GM23338 (cell line): ENCODE measurements around the gene FTH1. TPM values are rescaled to one million over a fixed set of nuclear protein-coding genes. Genes with fewer than 3 reads are reported as not detected.

Experiments
- ATAC-seq: fragments of 200-7000 bp; cut with Tn5 transposase; 3 replicates; pipeline ENCODE4 v1.9.1; 2020
- DNase-seq: peaks from one replicate; pipeline ENCODE4 v3.0.0-alpha.2; 2015; ENCODE audit warnings: low spot score
- H2AFZ ChIP-seq: fragments of 200-600 bp; sonication (generic); 2 replicates; pipeline ENCODE4 v1.8.0; 2016; ENCODE audit warnings: antibody characterized with exemption, mild to moderate bottlenecking, moderate library complexity
- H3F3A ChIP-seq: fragments of 200-600 bp; sonication (generic); replicated peaks from 2 replicates; pipeline ENCODE4 v1.8.0; 2017; ENCODE audit warnings: antibody characterized with exemption, mixed run types, low read depth
- H3K27ac ChIP-seq: fragments of 200-600 bp; sonication (generic); 2 replicates; pipeline ENCODE4 v1.6.1; 2016; ENCODE audit warnings: low read depth
- H3K27me3 ChIP-seq: fragments of 200-600 bp; sonication (generic); 2 replicates; pipeline ENCODE4 v1.8.0; 2016; ENCODE audit warnings: mild to moderate bottlenecking, mixed run types, moderate library complexity; ENCODE audit not compliant: insufficient read depth
- H3K36me3 ChIP-seq: fragments of 200-600 bp; sonication (generic); 2 replicates; pipeline ENCODE4 v1.8.0; 2016; ENCODE audit warnings: mild to moderate bottlenecking; ENCODE audit not compliant: insufficient read depth
- H3K4me1 ChIP-seq: fragments of 200-600 bp; sonication (generic); 2 replicates; pipeline ENCODE4 v1.8.0; 2016; ENCODE audit warnings: mild to moderate bottlenecking, moderate library complexity; ENCODE audit not compliant: insufficient read depth
- H3K4me2 ChIP-seq: fragments of 200-600 bp; sonication (generic); 2 replicates; pipeline ENCODE4 v1.7.1; 2017; ENCODE audit warnings: mixed run types
- H3K4me3 ChIP-seq: fragments of 200-600 bp; sonication (generic); 2 replicates; pipeline ENCODE4 v1.6.1; 2016; ENCODE audit warnings: mixed run types
- H3K79me2 ChIP-seq: fragments of 200-600 bp; sonication (generic); replicated peaks from 2 replicates; pipeline ENCODE4 v1.8.0; 2017; ENCODE audit warnings: mild to moderate bottlenecking; ENCODE audit not compliant: insufficient read depth
- H3K9me2 ChIP-seq: fragments of 200-600 bp; sonication (generic); 2 replicates; pipeline ENCODE4 v1.8.0; 2017; ENCODE audit not compliant: insufficient read depth
- H4K20me1 ChIP-seq: fragments of 200-600 bp; sonication (generic); replicated peaks from 2 replicates; pipeline ENCODE4 v1.8.0; 2017; ENCODE audit warnings: mild to moderate bottlenecking; ENCODE audit not compliant: insufficient read depth
- H3K27ac Mint-ChIP-seq: 2 replicates; pipeline ENCODE4 v1.8.0; 2020; ENCODE audit warnings: inconsistent platforms, mild to moderate bottlenecking, moderate library complexity, mixed read lengths
- H3K27me3 Mint-ChIP-seq: 3 replicates; pipeline ENCODE4 v1.8.0; 2022; ENCODE audit warnings: low read depth, mild to moderate bottlenecking, moderate library complexity, mixed read lengths, inconsistent platforms; ENCODE audit not compliant: insufficient read depth, poor library complexity
- H3K36me3 Mint-ChIP-seq: 3 replicates; pipeline ENCODE4 v1.8.0; 2021; ENCODE audit warnings: low read depth, mild to moderate bottlenecking, inconsistent platforms, moderate library complexity, mixed read lengths
- H3K4me1 Mint-ChIP-seq: 3 replicates; pipeline ENCODE4 v1.8.0; 2020; ENCODE audit warnings: mild to moderate bottlenecking, inconsistent platforms, mixed read lengths
- H3K4me3 Mint-ChIP-seq: 3 replicates; pipeline ENCODE4 v1.8.0; 2021; ENCODE audit warnings: moderate library complexity, mild to moderate bottlenecking, inconsistent platforms, mixed read lengths
- H3K9me3 Mint-ChIP-seq: 3 replicates; pipeline ENCODE4 v1.8.0; 2020; ENCODE audit warnings: moderate library complexity, mild to moderate bottlenecking, inconsistent platforms, mixed read lengths
- CREB1 ChIP-seq: fragments of 250-450 bp; sonication (Bioruptor Pico); IDR thresholded peaks from 2 replicates; pipeline ENCODE4 v1.5.0; 2020; ENCODE audit warnings: low read depth, mild to moderate bottlenecking, moderate library complexity
- JUNB ChIP-seq: IDR thresholded peaks from one replicate; pipeline ENCODE4 v1.6.1; 2016; ENCODE audit warnings: antibody characterized with exemption; ENCODE audit not compliant: unreplicated experiment
- NANOG ChIP-seq: IDR thresholded peaks from 2 replicates; pipeline ENCODE4 v1.6.1; 2016; ENCODE audit warnings: antibody characterized with exemption, borderline replicate concordance
- POLR2AphosphoS5 ChIP-seq: IDR thresholded peaks from 2 replicates; pipeline ENCODE4 v1.6.1; 2016; ENCODE audit warnings: antibody characterized with exemption, low read depth
- polyA plus RNA-seq: library from polyadenylated mRNA; unstranded; fragments of >200 nt; fragmentation: Nextera tagmentation; extraction: Ambion mirVana; gene quantifications from 2 replicates; pipeline ENCODE4 v1.2.1, GENCODE V29; 2016
- total RNA-seq: library from RNA; depleted of rRNA; stranded (reverse); fragments of >200 nt; shearing (Covaris generic); gene quantifications from 2 replicates; pipeline ENCODE4 v1.2.3, GENCODE V29; 2014
- TF ChIP-seq, protein P1 (sequence below): IDR thresholded peaks from one replicate; pipeline ENCODE4 v1.6.1; 2018; ENCODE audit warnings: antibody characterized with exemption; ENCODE audit not compliant: unreplicated experiment
- TF ChIP-seq, protein P2 (sequence below), 2 experiments: fragments of 200-600 bp in 1 of 2; sonication (generic) in 1 of 2; conservative IDR thresholded peaks; 2 replicates each; pipeline versions ENCODE4 v1.5.1 to v1.6.1; 2016 to 2017; ENCODE audit warnings: antibody characterized with exemption in 2 of 2, low read depth in 2 of 2, mild to moderate bottlenecking in 2 of 2, moderate library complexity in 1 of 2
- TF ChIP-seq, protein P3 (sequence below): fragments of 250-450 bp; sonication (Bioruptor Pico); IDR thresholded peaks from 2 replicates; pipeline ENCODE4 v1.5.0; 2020; ENCODE audit warnings: mild to moderate bottlenecking, moderate library complexity

Gene FTH1
- total and polyA plus RNA-seq, 2 experiments from 2014 or later: 718 to 2,750 TPM

DNA sequence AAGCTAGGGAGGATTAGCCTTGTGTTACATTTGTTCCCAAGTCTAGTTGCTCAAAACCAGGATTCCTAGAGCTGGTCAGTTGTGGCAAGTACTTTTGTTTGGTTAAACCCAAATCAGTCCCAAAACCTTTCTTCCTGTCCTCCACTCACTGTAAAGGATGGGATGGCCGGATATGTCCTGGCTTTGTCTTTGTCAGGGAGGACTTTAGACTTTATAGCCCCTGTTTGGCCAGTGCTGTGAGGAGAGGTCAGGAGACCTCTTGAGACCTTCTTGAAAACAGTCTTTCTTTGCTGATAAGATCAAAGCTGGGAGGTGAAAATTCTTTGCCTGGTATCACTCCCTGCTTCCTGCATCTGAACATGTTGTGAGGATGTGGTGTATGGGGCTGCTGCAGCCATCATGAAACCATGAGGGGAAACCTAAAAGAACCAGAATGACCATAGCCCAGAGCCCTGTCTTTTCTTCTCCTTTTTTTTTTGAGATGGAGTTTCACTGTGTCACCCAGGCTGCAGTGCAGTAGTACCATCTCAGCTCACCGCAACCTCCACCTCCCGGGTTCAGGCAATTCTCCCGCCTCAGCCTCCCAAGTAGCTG is 43.6 kb upstream of the FTH1 start:
- no peak overlapping the region for H3K4me2 ChIP-seq
- no peak for DNase-seq
- no peaks in the 10 kb centered on the region for H3K79me2 ChIP-seq
- Mint-ChIP-seq H3K4me3 (no peak overlapping the region), H3K4me1 (no peaks in the 10 kb centered on the region), H3K27me3 (peaks cover 12% of the 10 kb centered on the region), H3K36me3 (no peaks in the 10 kb centered on the region), H3K9me3 (peaks cover 7% of the 10 kb centered on the region; the same call in 2 of the 3 replicates), H3K27ac (no peak overlapping the region)
- H3F3A ChIP-seq: no peaks in the 10 kb centered on the region
- no peak for ATAC-seq
- H3K27ac ChIP-seq: no peak overlapping the region
- H3K4me3 ChIP-seq: no peak overlapping the region
- no peaks in the 10 kb centered on the region for H3K36me3 ChIP-seq
- no peaks in the 10 kb centered on the region for H3K4me1 ChIP-seq
- TF ChIP-seq POLR2AphosphoS5 (no peak), CREB1 (CRISPR knock-in tag) (no peak), NANOG (no peak), JUNB (no peak)
- TF ChIP-seq, protein P1, sequence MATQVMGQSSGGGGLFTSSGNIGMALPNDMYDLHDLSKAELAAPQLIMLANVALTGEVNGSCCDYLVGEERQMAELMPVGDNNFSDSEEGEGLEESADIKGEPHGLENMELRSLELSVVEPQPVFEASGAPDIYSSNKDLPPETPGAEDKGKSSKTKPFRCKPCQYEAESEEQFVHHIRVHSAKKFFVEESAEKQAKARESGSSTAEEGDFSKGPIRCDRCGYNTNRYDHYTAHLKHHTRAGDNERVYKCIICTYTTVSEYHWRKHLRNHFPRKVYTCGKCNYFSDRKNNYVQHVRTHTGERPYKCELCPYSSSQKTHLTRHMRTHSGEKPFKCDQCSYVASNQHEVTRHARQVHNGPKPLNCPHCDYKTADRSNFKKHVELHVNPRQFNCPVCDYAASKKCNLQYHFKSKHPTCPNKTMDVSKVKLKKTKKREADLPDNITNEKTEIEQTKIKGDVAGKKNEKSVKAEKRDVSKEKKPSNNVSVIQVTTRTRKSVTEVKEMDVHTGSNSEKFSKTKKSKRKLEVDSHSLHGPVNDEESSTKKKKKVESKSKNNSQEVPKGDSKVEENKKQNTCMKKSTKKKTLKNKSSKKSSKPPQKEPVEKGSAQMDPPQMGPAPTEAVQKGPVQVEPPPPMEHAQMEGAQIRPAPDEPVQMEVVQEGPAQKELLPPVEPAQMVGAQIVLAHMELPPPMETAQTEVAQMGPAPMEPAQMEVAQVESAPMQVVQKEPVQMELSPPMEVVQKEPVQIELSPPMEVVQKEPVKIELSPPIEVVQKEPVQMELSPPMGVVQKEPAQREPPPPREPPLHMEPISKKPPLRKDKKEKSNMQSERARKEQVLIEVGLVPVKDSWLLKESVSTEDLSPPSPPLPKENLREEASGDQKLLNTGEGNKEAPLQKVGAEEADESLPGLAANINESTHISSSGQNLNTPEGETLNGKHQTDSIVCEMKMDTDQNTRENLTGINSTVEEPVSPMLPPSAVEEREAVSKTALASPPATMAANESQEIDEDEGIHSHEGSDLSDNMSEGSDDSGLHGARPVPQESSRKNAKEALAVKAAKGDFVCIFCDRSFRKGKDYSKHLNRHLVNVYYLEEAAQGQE: no peak
- TF ChIP-seq, protein P2, sequence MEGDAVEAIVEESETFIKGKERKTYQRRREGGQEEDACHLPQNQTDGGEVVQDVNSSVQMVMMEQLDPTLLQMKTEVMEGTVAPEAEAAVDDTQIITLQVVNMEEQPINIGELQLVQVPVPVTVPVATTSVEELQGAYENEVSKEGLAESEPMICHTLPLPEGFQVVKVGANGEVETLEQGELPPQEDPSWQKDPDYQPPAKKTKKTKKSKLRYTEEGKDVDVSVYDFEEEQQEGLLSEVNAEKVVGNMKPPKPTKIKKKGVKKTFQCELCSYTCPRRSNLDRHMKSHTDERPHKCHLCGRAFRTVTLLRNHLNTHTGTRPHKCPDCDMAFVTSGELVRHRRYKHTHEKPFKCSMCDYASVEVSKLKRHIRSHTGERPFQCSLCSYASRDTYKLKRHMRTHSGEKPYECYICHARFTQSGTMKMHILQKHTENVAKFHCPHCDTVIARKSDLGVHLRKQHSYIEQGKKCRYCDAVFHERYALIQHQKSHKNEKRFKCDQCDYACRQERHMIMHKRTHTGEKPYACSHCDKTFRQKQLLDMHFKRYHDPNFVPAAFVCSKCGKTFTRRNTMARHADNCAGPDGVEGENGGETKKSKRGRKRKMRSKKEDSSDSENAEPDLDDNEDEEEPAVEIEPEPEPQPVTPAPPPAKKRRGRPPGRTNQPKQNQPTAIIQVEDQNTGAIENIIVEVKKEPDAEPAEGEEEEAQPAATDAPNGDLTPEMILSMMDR (conservative IDR thresholded peaks at IDR 0.05; ENCODE audit: low read depth in 2 of 2): no peak
- TF ChIP-seq, protein P3, sequence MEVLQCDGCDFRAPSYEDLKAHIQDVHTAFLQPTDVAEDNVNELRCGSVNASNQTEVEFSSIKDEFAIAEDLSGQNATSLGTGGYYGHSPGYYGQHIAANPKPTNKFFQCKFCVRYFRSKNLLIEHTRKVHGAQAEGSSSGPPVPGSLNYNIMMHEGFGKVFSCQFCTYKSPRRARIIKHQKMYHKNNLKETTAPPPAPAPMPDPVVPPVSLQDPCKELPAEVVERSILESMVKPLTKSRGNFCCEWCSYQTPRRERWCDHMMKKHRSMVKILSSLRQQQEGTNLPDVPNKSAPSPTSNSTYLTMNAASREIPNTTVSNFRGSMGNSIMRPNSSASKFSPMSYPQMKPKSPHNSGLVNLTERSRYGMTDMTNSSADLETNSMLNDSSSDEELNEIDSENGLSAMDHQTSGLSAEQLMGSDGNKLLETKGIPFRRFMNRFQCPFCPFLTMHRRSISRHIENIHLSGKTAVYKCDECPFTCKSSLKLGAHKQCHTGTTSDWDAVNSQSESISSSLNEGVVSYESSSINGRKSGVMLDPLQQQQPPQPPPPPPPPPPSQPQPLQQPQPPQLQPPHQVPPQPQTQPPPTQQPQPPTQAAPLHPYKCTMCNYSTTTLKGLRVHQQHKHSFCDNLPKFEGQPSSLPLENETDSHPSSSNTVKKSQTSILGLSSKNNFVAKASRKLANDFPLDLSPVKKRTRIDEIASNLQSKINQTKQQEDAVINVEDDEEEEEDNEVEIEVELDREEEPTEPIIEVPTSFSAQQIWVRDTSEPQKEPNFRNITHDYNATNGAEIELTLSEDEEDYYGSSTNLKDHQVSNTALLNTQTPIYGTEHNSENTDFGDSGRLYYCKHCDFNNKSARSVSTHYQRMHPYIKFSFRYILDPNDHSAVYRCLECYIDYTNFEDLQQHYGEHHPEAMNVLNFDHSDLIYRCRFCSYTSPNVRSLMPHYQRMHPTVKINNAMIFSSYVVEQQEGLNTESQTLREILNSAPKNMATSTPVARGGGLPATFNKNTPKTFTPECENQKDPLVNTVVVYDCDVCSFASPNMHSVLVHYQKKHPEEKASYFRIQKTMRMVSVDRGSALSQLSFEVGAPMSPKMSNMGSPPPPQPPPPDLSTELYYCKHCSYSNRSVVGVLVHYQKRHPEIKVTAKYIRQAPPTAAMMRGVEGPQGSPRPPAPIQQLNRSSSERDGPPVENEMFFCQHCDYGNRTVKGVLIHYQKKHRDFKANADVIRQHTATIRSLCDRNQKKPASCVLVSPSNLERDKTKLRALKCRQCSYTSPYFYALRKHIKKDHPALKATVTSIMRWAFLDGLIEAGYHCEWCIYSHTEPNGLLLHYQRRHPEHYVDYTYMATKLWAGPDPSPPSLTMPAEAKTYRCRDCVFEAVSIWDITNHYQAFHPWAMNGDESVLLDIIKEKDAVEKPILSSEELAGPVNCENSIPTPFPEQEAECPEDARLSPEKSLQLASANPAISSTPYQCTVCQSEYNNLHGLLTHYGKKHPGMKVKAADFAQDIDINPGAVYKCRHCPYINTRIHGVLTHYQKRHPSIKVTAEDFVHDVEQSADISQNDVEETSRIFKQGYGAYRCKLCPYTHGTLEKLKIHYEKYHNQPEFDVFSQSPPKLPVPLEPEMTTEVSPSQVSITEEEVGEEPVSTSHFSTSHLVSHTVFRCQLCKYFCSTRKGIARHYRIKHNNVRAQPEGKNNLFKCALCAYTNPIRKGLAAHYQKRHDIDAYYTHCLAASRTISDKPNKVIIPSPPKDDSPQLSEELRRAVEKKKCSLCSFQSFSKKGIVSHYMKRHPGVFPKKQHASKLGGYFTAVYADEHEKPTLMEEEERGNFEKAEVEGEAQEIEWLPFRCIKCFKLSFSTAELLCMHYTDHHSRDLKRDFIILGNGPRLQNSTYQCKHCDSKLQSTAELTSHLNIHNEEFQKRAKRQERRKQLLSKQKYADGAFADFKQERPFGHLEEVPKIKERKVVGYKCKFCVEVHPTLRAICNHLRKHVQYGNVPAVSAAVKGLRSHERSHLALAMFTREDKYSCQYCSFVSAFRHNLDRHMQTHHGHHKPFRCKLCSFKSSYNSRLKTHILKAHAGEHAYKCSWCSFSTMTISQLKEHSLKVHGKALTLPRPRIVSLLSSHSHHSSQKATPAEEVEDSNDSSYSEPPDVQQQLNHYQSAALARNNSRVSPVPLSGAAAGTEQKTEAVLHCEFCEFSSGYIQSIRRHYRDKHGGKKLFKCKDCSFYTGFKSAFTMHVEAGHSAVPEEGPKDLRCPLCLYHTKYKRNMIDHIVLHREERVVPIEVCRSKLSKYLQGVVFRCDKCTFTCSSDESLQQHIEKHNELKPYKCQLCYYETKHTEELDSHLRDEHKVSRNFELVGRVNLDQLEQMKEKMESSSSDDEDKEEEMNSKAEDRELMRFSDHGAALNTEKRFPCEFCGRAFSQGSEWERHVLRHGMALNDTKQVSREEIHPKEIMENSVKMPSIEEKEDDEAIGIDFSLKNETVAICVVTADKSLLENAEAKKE (CRISPR knock-in tag): no peak
- no peaks in the 10 kb centered on the region for H3K27me3 ChIP-seq
- H2AFZ ChIP-seq: no peak overlapping the region
- H4K20me1 ChIP-seq: no peaks in the 10 kb centered on the region
- no peaks in the 10 kb centered on the region for H3K9me2 ChIP-seq
